Right renal pelvis (tissue), 4 donors: Measurements from ENCODE around the gene CELA2B. TPM values are rescaled to one million over a fixed set of nuclear protein-coding genes. Genes with fewer than 3 reads are reported as not detected.
"Not testable (repeated sequence)": the region's sequence is repeated elsewhere in the genome, so short reads cannot be mapped to it uniquely, and the experiment has no call there.

Experiments
- DNase-seq, 4 donors: peaks; one replicate each; pipeline ENCODE4 v3.0.0-alpha.2; 2013; ENCODE audit warnings: low read depth in 4 of 4, low spot score in 3 of 4, missing footprints in 1 of 4
- polyA plus RNA-seq, 4 donors: library from polyadenylated mRNA; unstranded; fragments of 120-200 nt; gene quantifications; one replicate each; pipeline ENCODE4 v1.2.1, GENCODE V29; 2013; ENCODE audit not compliant: insufficient read length in 4 of 4

CELA2B gene
- polyA plus RNA-seq, 4 donors = 0.21 to 0.76 (median 0.41) TPM

GRCh38 chr1:15492596-15492995, 16.7 kb downstream of the CELA2B start:
- DNase-seq = no peak

GRCh38 chr1:15493869-15494390, 18.0 kb downstream of the CELA2B start:
- no peak for DNase-seq

- no peak for DNase-seq
Measured at GRCh38 chr1:15500184-15501178, 24.6 kb downstream of the CELA2B start.

- no peak for DNase-seq
Measured at GRCh38 chr1:15501208-15502032, 25.5 kb downstream of the CELA2B start.

- no peak for DNase-seq
Measured at GRCh38 chr1:15504436-15504835, 28.5 kb downstream of the CELA2B start.

- no peak for DNase-seq
Measured at GRCh38 chr1:15506831-15507230, 30.9 kb downstream of the CELA2B start.

- no peak for DNase-seq
Measured at GRCh38 chr1:15507278-15507677, 31.4 kb downstream of the CELA2B start.

GRCh38 chr1:15508700-15509487, 33.0 kb downstream of the CELA2B start:
- DNase-seq = no peak

- no peak for DNase-seq
Measured at GRCh38 chr1:15509586-15509985, 33.7 kb downstream of the CELA2B start.

GRCh38 chr1:15510611-15511405, 34.9 kb downstream of the CELA2B start:
- DNase-seq = no peak

GRCh38 chr1:15513192-15513591, 37.3 kb downstream of the CELA2B start:
- DNase-seq = no peak

GRCh38 chr1:15513919-15514318, 38.0 kb downstream of the CELA2B start:
- DNase-seq = no peak

- DNase-seq = not testable (repeated sequence)
Measured at GRCh38 chr1:15514557-15514956, 38.7 kb downstream of the CELA2B start.

- DNase-seq = no peak
Measured at GRCh38 chr1:15515022-15515663, 39.2 kb downstream of the CELA2B start.

- DNase-seq = no peak
Measured at GRCh38 chr1:15519625-15520024, 43.7 kb downstream of the CELA2B start.

GRCh38 chr1:15521206-15521906, 45.5 kb downstream of the CELA2B start:
- DNase-seq = peak in 2 of 4 donors; percentile 22 to 31

- no peak for DNase-seq
Measured at GRCh38 chr1:15522551-15522950, 46.6 kb downstream of the CELA2B start.
